ENCODE results near the gene CASK.

DNA sequence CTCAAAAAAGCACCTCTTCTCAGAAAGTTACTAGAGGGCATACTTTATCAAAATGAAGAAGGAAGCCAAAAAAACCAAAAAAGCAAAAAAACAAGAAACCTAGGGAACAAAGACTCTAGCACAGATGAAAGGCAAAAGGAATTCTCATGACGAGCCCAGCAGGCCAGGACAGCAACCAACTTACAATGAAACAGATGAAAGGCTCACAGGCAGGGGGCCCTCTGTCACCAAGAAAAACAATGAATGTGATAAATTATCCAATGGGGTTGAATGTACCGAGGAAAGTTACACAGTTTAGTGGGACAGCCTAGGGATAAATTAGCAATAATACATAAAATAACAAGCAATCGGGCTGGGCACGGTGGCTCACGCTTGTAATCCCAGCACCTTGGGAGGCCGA is 120.4 kb downstream of the CASK start:
- TF ChIP-seq TAF1 (IDR thresholded peaks at IDR 0.05; ENCODE audit: borderline replicate concordance, low read depth, low read length) (no peak), POLR2A (IDR thresholded peaks at IDR 0.05; ENCODE audit: low read depth, low read length) (no peak), POLR2AphosphoS5 (IDR thresholded peaks at IDR 0.05; ENCODE audit: low read depth, low read length) (no peak)
